Osteocyte (in vitro differentiated cells): ENCODE results near the gene PTGDR. TPM values are rescaled to one million over a fixed set of nuclear protein-coding genes. Genes with fewer than 3 reads are reported as not detected.
A peak's percentile ranks its signal among the peaks of the same experiment; 100 is the strongest.

Experiments used
- DNase-seq: peaks from one replicate; pipeline ENCODE4 v3.0.0; 2021; ENCODE audit warnings: mixed read lengths; ENCODE audit not compliant: unreplicated experiment; ENCODE audit errors: extremely low spot score
- H3K27ac Mint-ChIP-seq: one replicate; pipeline ENCODE4 v1.8.0; 2021; ENCODE audit warnings: mild to moderate bottlenecking, mixed read lengths; ENCODE audit not compliant: unreplicated experiment
- H3K27me3 Mint-ChIP-seq: one replicate; pipeline ENCODE4 v1.8.0; 2021; ENCODE audit warnings: mixed read lengths; ENCODE audit not compliant: unreplicated experiment
- H3K36me3 Mint-ChIP-seq: one replicate; pipeline ENCODE4 v1.8.0; 2021; ENCODE audit warnings: mixed read lengths; ENCODE audit not compliant: unreplicated experiment
- H3K4me1 Mint-ChIP-seq: one replicate; pipeline ENCODE4 v1.8.0; 2021; ENCODE audit warnings: mixed read lengths; ENCODE audit not compliant: unreplicated experiment
- H3K4me3 Mint-ChIP-seq: one replicate; pipeline ENCODE4 v1.8.0; 2021; ENCODE audit warnings: mild to moderate bottlenecking, moderate library complexity, mixed read lengths; ENCODE audit not compliant: unreplicated experiment
- H3K9me3 Mint-ChIP-seq: one replicate; pipeline ENCODE4 v1.8.0; 2021; ENCODE audit warnings: mixed read lengths; ENCODE audit not compliant: unreplicated experiment
- total RNA-seq: library from RNA; stranded (reverse); gene quantifications from 2 replicates; pipeline ENCODE4 v1.2.1, GENCODE V29; 2021
- TF ChIP-seq, protein P1 (sequence below): fragments of 200-600 bp; sonication (generic); IDR thresholded peaks from 2 replicates; pipeline ENCODE4 v1.5.0; 2021; ENCODE audit warnings: antibody characterized with exemption, mild to moderate bottlenecking, moderate library complexity

Gene PTGDR
- total RNA-seq, 1 donor from 2014 or later = not detected

- no peak for DNase-seq
- peaks cover 5% of the 10 kb centered on the region for H3K27me3 Mint-ChIP-seq
- no peak overlapping the region for H3K27ac Mint-ChIP-seq
- H3K4me3 Mint-ChIP-seq = peak overlapping the region; percentile 81
- peaks cover 19% of the 10 kb centered on the region for H3K4me1 Mint-ChIP-seq
- TF ChIP-seq, protein P1, sequence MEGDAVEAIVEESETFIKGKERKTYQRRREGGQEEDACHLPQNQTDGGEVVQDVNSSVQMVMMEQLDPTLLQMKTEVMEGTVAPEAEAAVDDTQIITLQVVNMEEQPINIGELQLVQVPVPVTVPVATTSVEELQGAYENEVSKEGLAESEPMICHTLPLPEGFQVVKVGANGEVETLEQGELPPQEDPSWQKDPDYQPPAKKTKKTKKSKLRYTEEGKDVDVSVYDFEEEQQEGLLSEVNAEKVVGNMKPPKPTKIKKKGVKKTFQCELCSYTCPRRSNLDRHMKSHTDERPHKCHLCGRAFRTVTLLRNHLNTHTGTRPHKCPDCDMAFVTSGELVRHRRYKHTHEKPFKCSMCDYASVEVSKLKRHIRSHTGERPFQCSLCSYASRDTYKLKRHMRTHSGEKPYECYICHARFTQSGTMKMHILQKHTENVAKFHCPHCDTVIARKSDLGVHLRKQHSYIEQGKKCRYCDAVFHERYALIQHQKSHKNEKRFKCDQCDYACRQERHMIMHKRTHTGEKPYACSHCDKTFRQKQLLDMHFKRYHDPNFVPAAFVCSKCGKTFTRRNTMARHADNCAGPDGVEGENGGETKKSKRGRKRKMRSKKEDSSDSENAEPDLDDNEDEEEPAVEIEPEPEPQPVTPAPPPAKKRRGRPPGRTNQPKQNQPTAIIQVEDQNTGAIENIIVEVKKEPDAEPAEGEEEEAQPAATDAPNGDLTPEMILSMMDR = no peak
- no peaks in the 10 kb centered on the region for H3K9me3 Mint-ChIP-seq
- H3K36me3 Mint-ChIP-seq = no peaks in the 10 kb centered on the region
These were observed 46.0 kb downstream of the PTGDR start for GRCh38 chr14:52313462-52313861.

- peak within 1 kb of the TSS; percentile 88 for H3K4me3 Mint-ChIP-seq
- no peaks in the 10 kb centered on the region for H3K9me3 Mint-ChIP-seq
- H3K36me3 Mint-ChIP-seq = no peaks in the 10 kb centered on the region
- TF ChIP-seq, protein P1 = no peak
- H3K27me3 Mint-ChIP-seq = peaks cover 5% of the 10 kb centered on the region
- DNase-seq = peak; percentile 88
- H3K27ac Mint-ChIP-seq = no peak within 1 kb of the TSS
- H3K4me1 Mint-ChIP-seq = peaks cover 19% of the 10 kb centered on the region
These were observed 46.6 kb downstream of the PTGDR start, which contains the start of gene PTGER2 for GRCh38 chr14:52313903-52314594. PTGER2 (plus strand) TSS chr14:52314312; CDS start chr14:52314549, 237 bp downstream.

DNA sequence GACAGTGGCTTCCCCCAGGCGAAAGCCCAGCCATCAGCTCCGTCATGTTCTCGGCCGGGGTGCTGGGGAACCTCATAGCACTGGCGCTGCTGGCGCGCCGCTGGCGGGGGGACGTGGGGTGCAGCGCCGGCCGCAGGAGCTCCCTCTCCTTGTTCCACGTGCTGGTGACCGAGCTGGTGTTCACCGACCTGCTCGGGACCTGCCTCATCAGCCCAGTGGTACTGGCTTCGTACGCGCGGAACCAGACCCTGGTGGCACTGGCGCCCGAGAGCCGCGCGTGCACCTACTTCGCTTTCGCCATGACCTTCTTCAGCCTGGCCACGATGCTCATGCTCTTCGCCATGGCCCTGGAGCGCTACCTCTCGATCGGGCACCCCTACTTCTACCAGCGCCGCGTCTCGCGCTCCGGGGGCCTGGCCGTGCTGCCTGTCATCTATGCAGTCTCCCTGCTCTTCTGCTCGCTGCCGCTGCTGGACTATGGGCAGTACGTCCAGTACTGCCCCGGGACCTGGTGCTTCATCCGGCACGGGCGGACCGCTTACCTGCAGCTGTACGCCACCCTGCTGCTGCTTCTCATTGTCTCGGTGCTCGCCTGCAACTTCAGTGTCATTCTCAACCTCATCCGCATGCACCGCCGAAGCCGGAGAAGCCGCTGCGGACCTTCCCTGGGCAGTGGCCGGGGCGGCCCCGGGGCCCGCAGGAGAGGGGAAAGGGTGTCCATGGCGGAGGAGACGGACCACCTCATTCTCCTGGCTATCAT lies 47.3 kb downstream of the PTGDR start:
- Mint-ChIP-seq H3K27me3 (peaks cover 5% of the 10 kb centered on the region), H3K4me3 (peak overlapping the region; percentile 88), H3K36me3 (no peaks in the 10 kb centered on the region), H3K9me3 (no peaks in the 10 kb centered on the region), H3K27ac (no peak overlapping the region), H3K4me1 (peaks cover 19% of the 10 kb centered on the region)
- TF ChIP-seq, protein P1 = no peak
- no peak for DNase-seq

- Mint-ChIP-seq H3K36me3 (peaks cover 3% of the 10 kb centered on the region), H3K9me3 (no peaks in the 10 kb centered on the region), H3K27me3 (peaks cover 5% of the 10 kb centered on the region), H3K4me3 (peak overlapping the region; percentile 88), H3K4me1 (peaks cover 19% of the 10 kb centered on the region), H3K27ac (no peak overlapping the region)
- DNase-seq = no peak
- TF ChIP-seq, protein P1 = no peak
These were observed 47.8 kb downstream of the PTGDR start for GRCh38 chr14:52315355-52315718.

- Mint-ChIP-seq H3K4me1 (peaks cover 14% of the 10 kb centered on the region), H3K36me3 (peaks cover 15% of the 10 kb centered on the region), H3K9me3 (peaks cover 8% of the 10 kb centered on the region), H3K4me3 (no peak overlapping the region), H3K27ac (no peak overlapping the region), H3K27me3 (peaks cover 5% of the 10 kb centered on the region)
- TF ChIP-seq, protein P1 = no peak
- DNase-seq = no peak
These were observed 50.6 kb downstream of the PTGDR start for GRCh38 chr14:52318062-52318461.
